IMR-90 (cell line): ENCODE measurements around the gene CABP7.

Experiments
- CTCF ChIP-seq: conservative IDR thresholded peaks from 2 replicates; pipeline ENCODE4 v1.5.1; 2012; ENCODE audit warnings: mild to moderate bottlenecking, low read depth, low read length, improper control_type of control experiment
- FOS ChIP-seq: fragments of 150-350 bp; IDR thresholded peaks from 2 replicates; pipeline ENCODE4 v1.6.1; 2016; ENCODE audit warnings: low read depth, low read length
- MXI1 ChIP-seq: IDR thresholded peaks from 2 replicates; pipeline ENCODE4 v1.6.1; 2012; ENCODE audit warnings: low read depth, mild to moderate bottlenecking, low read length, moderate library complexity, borderline replicate concordance
- POLR2A ChIP-seq: IDR thresholded peaks from 2 replicates; pipeline ENCODE4 v1.6.1; 2012; ENCODE audit warnings: mild to moderate bottlenecking, low read depth, low read length
- RAD21 ChIP-seq: IDR thresholded peaks from 2 replicates; pipeline ENCODE4 v1.6.1; 2012; ENCODE audit warnings: low read length, improper control_type of control experiment
- RCOR1 ChIP-seq: IDR thresholded peaks from 2 replicates; pipeline ENCODE4 v1.6.1; 2012; ENCODE audit warnings: mild to moderate bottlenecking, low read length, improper control_type of control experiment; ENCODE audit not compliant: insufficient replicate concordance
- RFX5 ChIP-seq: IDR thresholded peaks from 2 replicates; pipeline ENCODE4 v1.8.0; 2012; ENCODE audit warnings: low read depth, mild to moderate bottlenecking, low read length, moderate library complexity
- SMC3 ChIP-seq: fragments of 150-350 bp; IDR thresholded peaks from 2 replicates; pipeline ENCODE4 v1.6.1; 2016; ENCODE audit warnings: low read depth, mild to moderate bottlenecking, antibody characterized with exemption, low read length, moderate library complexity
- USF2 ChIP-seq: fragments of 150-350 bp; IDR thresholded peaks from 2 replicates; pipeline ENCODE4 v1.6.1; 2017; ENCODE audit warnings: mild to moderate bottlenecking, antibody characterized with exemption, low read length, low read depth

GRCh38 chr22:29750029-29750428 is 30.2 kb downstream of the CABP7 start:
- TF ChIP-seq CTCF (no peak), RAD21 (no peak), SMC3 (no peak), USF2 (no peak), MXI1 (no peak), POLR2A (no peak), RFX5 (no peak), RCOR1 (no peak), FOS (no peak)
